ENCODE measurements around the gene HEATR1.
"Not testable (repeated sequence)": the region's sequence is repeated elsewhere in the genome, so short reads cannot be mapped to it uniquely, and the experiment has no call there.

HEATR1 gene

GRCh38 chr1:236590553-236591150 is 13.7 kb downstream of the HEATR1 start:
- DNase-seq: no peak

- DNase-seq: no peak
Measured at GRCh38 chr1:236589531-236589930, 14.8 kb downstream of the HEATR1 start.

GRCh38 chr1:236581528-236581927 is 22.8 kb downstream of the HEATR1 start:
- DNase-seq: no peak

- DNase-seq: not testable (repeated sequence)
Measured at GRCh38 chr1:236580404-236580803, 23.9 kb downstream of the HEATR1 start.

DNA sequence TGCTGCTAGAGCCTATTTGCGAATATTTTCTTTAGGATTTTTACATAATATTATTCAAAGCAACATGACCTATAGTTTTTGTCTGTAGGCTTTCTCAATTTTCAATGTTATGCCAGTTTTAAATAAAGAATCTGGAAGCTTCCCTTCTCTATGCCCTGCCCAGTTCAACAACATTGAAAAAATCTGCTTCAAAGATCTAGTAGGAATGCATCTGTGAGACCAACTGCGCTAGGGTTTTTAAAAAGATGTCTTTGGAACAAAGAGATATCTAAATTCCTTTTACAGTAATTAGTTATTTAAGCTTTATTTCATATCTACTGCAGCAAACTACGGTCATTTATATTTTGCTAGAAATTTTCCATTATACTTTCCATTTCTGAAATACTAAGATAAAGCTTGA is 25.7 kb downstream of the HEATR1 start:
- DNase-seq: no peak

DNA sequence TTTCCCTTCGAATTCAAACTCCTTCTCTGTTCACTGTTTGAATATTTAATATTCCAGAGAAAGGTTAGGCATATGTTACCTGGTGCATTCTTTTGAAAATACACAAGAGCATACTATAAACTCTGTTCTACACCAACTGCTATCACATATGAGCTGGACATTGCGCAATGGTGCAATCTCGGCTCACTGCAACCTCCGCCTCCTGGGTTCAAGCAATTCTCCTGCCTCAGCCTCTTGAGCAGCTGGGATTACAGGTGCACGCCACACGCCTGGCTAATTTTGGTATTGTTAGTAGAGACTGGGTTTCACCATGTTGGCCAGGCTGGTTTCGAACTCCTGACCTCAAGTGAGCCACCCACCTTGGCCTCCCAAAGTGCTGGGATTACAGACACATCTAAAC is 27.3 kb downstream of the HEATR1 start:
- DNase-seq: not testable (repeated sequence)

GRCh38 chr1:236576004-236576403 is 28.3 kb downstream of the HEATR1 start:
- DNase-seq: no peak

- no peak for DNase-seq
Measured at GRCh38 chr1:236575523-236575922, 28.8 kb downstream of the HEATR1 start.

DNA sequence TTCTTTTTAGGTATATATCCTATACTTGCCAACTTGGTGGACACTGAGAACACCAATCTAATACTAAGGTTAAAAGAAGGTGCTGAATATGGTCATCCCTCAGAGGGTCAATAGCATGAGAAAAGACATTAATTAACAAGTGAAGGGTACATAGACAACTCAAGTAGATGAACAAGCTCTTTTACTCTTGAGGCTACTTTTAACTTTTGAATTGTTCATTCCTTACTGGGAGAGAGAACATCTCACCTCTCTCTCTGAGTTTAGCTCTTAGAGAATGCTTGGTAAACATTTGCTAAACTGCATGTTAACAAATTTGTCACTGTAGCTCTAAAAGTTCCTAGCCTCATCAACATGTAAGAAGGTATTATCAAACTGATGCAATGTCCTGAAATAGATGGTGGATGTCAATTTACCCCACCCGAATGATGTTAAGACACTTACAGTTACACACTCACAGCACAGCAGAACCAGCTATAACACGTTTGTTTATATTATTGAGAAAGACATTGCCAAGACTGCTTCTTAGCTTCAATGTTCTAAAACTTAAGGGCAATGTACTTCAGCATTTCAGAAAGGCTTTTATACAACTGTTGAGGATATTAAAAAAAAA is 35.9 kb downstream of the HEATR1 start:
- DNase-seq: no peak

DNA sequence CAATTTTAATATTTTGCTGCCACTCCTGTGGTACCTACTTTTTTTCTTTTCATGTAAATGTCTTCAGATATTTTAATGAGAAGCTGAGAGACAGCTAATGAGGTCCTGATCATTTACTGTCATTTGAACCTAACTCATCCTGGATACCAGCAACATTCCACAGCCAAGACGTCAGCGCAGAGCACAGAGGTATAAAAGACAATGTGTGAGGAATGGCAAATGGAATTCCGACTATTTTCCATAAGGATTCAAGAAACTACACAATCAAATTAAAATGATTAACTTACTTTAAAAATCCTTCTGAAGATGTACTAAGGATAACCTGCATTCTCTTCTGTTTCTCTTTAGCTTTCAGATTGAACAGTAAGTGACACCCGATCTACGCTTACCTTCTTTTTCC is 38.8 kb downstream of the HEATR1 start:
- no peak for DNase-seq

DNA sequence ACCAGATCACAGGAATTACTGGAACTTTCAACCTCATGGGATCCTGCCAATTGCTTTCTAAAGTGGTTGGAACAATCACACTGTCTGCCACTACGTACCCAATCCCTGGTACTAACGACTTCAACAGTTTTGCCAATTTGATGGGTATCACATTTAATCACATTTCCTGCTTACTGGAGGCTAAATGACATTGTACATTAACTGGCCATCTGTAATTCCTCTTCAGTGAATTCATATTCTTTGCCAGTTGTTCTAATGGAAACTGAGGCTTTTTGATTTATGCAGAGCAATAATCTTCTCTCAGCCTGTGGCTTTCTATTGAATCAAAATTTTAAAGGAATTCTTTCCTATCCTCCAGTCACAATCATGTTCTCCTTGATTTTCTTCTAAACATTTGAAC is 42.3 kb downstream of the HEATR1 start:
- DNase-seq: no peak

DNA sequence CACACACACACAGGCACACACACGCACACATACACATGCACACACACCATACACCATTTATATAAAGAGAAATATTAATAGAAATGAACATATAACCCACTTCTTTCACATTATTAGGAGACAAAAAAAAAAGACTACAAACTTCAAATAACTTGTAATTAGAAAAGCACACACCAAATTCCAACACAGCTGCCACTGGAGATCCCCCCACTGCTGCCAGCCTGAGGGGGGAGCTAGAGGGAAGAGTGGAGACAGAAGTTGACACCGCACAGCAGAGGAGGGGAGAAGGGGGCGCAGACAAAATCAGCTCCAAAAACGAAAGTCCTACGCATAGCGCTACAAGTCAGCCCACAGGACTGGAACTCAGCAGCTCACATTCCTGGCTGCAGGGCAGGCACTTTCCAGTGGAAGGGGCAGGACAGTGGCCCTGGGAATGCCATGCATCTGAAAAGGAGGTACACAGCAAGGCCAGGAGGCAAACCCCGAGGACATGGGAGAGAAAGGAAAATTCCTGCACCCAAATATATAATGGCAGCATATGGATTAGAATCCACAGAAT is 44.0 kb downstream of the HEATR1 start:
- DNase-seq: no peak

DNA sequence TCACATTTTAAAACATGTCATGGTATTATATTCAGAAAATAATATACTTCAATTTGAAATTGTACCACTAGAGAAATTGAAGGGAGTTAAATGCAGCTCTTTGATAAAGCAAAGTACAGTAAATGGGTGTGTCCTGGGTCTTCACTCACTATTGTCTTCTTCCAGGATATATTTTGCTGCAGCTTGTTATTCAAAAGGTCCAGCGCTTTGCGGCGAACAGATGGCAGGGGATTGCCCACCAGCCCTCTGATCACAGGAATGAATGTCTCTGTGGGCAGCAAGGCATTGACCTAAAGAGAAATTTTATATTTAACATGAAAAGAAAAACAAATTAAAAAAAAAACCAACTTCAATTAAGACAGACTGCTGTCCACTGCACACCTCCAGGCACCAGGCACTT is 45.5 kb downstream of the HEATR1 start:
- DNase-seq: no peak

GRCh38 chr1:236558081-236558480 is 46.2 kb downstream of the HEATR1 start:
- no peak for DNase-seq

DNA sequence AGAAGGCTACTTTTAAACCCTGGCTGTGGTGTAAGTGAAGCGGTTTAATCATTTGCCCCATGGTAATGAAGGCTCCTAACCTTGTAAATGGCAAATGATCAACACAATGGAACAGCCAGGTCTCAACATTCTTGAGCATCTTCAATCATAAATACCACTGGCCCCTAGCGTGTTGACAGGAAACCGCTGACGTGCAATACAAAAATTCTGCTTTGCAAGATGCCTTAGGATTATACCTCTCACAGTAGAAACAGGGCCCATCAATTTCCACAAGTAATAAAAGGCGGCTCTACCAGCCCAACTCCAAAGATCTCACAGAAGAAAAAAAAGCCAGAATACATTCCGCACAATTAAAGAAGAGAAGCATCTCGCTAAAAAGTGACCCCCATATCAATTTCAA is 47.7 kb downstream of the HEATR1 start:
- DNase-seq: no peak

DNA sequence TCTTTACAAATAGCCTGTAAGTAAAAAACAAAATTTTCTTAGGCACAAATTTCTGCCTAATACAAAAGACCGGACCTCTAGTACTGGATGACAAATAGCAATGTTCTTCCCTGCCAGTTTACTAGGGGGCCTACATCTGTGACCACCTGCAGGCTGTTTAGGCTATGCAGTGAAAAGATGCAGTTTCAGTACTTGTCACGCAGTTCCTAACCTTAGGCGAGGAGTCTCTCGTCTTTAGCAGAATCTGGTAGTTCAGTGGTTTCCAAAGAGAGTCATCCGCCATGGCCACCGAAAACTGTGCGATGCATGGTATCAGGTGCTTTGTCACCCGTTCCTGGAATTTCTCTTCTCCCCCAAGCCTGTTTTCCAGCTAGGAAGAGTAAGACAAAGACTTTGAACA is 50.9 kb downstream of the HEATR1 start:
- no peak for DNase-seq

GRCh38 chr1:236552901-236553300 is 51.4 kb downstream of the HEATR1 start:
- no peak for DNase-seq

DNA sequence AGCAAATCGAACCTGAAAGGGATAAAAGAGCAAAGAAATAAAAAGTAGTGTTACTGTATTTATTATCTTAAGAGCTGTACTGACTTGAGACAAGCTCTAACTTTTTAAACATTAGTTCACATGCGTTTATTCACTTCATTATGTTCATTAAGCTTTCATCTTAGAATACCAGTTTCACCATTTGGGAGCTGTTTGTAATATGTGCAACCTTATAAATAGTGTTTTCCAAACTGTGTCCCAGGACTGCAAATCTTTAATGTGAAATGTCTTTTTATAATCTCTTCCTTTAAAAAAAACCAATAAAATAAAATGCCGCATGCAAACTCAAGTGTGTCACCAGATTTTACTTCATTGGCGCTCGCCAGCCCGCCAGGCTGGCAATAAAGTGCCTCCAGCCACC is 52.2 kb downstream of the HEATR1 start:
- no peak for DNase-seq

DNA sequence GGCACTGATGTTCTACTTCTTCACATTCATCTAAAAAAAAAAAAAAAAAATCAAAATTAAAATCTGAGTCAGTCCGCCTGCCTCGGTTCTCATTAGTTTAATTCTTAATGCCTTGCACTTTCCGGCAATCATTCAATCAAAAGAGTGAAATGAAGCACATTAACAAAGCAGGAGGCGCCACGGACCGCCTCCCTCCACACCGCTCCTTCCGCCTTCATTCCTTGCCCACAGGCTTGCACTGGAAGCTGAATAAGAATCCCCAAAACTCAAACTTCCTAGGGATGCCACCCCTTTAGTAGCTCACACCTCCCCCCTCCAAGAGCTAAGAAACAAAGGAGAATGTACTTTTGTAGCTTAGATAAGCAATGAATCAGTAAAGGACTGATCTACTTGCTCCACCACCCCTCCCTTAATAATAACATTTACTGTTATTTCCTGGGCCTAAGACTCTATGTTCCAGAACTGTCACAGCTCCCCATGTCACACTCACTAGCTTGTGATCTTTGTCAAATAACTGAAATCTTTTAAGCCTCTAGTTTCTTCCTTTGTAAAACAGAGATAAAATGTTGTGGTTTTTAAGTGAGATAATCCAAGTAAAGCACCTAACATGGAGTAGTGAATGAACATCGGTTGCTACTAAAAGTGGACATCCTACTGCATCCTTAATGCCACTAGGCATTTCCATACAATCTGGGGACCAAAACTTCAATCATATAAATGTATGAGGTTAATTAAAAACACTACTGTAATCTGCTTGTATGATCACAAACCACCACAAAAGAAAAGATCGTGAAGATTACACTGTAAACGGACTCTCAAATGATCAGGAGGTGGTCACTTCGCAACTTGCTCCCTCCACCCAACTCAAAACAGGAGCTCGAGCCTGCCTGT is 53.1 kb downstream of the HEATR1 start:
- no peak for DNase-seq

GRCh38 chr1:236548452-236548851 is 55.9 kb downstream of the HEATR1 start:
- no peak for DNase-seq

DNA sequence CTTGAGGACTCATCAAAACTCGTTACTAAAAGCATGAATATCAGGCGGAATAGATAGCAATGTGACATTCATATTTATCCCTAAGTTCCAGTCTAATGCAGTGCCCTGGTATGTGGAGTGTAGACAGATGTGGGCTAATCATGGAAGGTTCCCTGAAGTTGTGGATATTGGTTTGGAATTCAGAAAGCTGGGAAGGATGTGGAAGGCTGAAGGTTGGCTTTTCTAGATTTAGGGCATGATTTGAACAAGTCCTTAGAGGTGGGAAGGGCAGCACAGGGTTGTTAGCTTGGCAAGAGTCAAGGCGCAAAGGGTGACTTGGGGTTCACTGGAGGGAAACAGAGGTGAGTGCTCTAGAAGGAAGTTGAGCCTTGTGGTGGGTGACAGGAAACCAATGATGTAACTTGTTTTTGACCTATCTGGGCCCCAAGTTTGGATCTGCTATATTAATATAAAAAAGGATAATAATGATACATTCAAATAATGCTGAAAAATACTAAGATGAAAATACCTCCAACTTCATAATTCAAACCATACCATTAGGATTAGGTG is 58.6 kb downstream of the HEATR1 start:
- no peak for DNase-seq

DNA sequence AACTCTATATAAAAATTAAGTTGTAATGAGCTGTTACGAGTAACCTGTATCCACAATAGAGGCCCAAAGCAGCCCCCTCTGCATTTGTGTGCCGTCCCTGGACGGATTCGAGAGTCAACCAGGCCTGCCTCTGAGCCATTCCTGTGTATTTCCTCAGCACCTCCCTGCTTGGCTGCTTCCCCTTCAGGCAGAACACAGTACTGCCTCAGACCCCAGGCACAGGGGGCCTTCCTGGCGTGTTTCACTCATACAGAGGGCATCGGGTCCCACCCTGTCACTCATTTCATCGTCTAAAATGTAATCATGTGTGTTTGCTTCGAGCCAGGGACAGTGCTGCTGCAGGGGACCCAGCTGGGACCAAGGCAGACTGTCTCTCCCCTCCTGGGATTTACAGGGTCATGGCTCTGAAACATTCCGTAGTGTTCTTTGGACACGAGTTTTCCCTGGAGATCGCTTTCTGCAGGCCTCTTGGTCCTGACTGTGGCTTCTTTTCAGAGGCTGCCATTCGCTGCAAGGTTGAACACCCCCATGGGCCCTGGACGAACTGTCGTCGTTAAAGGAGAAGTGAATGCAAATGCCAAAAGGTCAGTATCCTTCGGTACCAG is 61.1 kb downstream of the HEATR1 start:
- DNase-seq: no peak

- no peak for DNase-seq
Measured at GRCh38 chr1:236541710-236542109, 62.6 kb downstream of the HEATR1 start.

Data from activated effector memory CD4-positive, alpha-beta T cell treated with Interleukin-2 at 50 U/mL for 16 hours (primary cell).